ENCODE results near the gene F2RL2. TPM values are rescaled to one million over a fixed set of nuclear protein-coding genes. Genes with fewer than 3 reads are reported as not detected.

F2RL2 gene
- total RNA-seq, 6 donors from 2014 or later = 0.34 to 0.46 (median 0.43) TPM; not detected in 3

GRCh38 chr5:76576450-76576849 is 46.8 kb downstream of the F2RL2 start:
- H3K4me1 ChIP-seq = peaks cover 0 to 5% (median 0%) of the 10 kb centered on the region in 4 donors
- no peaks in the 10 kb centered on the region for H3K36me3 ChIP-seq
- H3K4me3 ChIP-seq = no peak overlapping the region
- H3K27ac ChIP-seq = no peak overlapping the region
- DNase-seq (no peak), ATAC-seq (ENCODE audit: low FRiP score in 2 of 2) (no peak)
- no peak for TF ChIP-seq CTCF (IDR thresholded peaks at IDR 0.05)
- TF ChIP-seq POLR2AphosphoS5 (IDR thresholded peaks at IDR 0.05) = no peak
- no peak for TF ChIP-seq POLR2A (IDR thresholded peaks at IDR 0.05)
- no peak for TF ChIP-seq EP300 (IDR thresholded peaks at IDR 0.05)
- H3K27me3 ChIP-seq = no peaks in the 10 kb centered on the region
- H3K9me3 ChIP-seq = no peaks in the 10 kb centered on the region

- H3K27ac ChIP-seq = no peak overlapping the region
- TF ChIP-seq EP300 (IDR thresholded peaks at IDR 0.05) = no peak
- no peak for TF ChIP-seq POLR2A (IDR thresholded peaks at IDR 0.05)
- TF ChIP-seq CTCF (IDR thresholded peaks at IDR 0.05) = no peak
- TF ChIP-seq POLR2AphosphoS5 (IDR thresholded peaks at IDR 0.05) = no peak
- no peaks in the 10 kb centered on the region for H3K27me3 ChIP-seq
- no peaks in the 10 kb centered on the region for H3K36me3 ChIP-seq
- H3K9me3 ChIP-seq = no peaks in the 10 kb centered on the region
- ATAC-seq (ENCODE audit: low FRiP score in 2 of 2) = no peak
- H3K4me3 ChIP-seq = no peak overlapping the region
- no peak for DNase-seq
- no peaks in the 10 kb centered on the region for H3K4me1 ChIP-seq
These were observed 51.6 kb downstream of the F2RL2 start for GRCh38 chr5:76571559-76571958.

GRCh38 chr5:76570153-76570552 is 53.0 kb downstream of the F2RL2 start:
- no peaks in the 10 kb centered on the region for H3K4me1 ChIP-seq
- ATAC-seq (ENCODE audit: low FRiP score in 2 of 2) (no peak), DNase-seq (no peak)
- no peaks in the 10 kb centered on the region for H3K9me3 ChIP-seq
- no peak overlapping the region for H3K27ac ChIP-seq
- 84 to 86% methylated on average over 4 of the region's 4 CpGs for WGBS, 2 donors
- no peak overlapping the region for H3K4me3 ChIP-seq
- H3K36me3 ChIP-seq = no peaks in the 10 kb centered on the region
- no peaks in the 10 kb centered on the region for H3K27me3 ChIP-seq
- no peak for TF ChIP-seq POLR2AphosphoS5 (IDR thresholded peaks at IDR 0.05)
- no peak for TF ChIP-seq EP300 (IDR thresholded peaks at IDR 0.05)
- TF ChIP-seq CTCF (IDR thresholded peaks at IDR 0.05) = no peak
- no peak for TF ChIP-seq POLR2A (IDR thresholded peaks at IDR 0.05)

Other genes with a start within 250 kb of the F2RL2 start
- gene IQGAP2, start 220.1 kb downstream of the F2RL2 start, total RNA-seq = 10 to 100 TPM; 24.3 to 57.6 (median 28.9) TPM
- gene F2R, start 92.7 kb upstream of the F2RL2 start, total RNA-seq = 10 to 100 TPM; 11.5 to 34.2 (median 20.1) TPM
- gene F2RL1, start 195.6 kb upstream of the F2RL2 start, total RNA-seq = 1 to 10 TPM; 2.1 to 9.7 (median 8.1) TPM
- 1 to 10 TPM in 2 of 6 donors, under 1 TPM in 2, not detected in 2; 0.37 to 2.1 (median 0.82) TPM for gene S100Z, start 226.6 kb upstream of the F2RL2 start, total RNA-seq